Adrenal gland (tissue), 5 donors: Measurements from ENCODE around the gene SLC25A17.
A peak's percentile ranks its signal among the peaks of the same experiment; 100 is the strongest.

Experiments
- POLR2A ChIP-seq, 2 donors: fragments of 450-650 bp; IDR thresholded peaks; one replicate each; pipeline ENCODE4 v1.6.1; 2017; ENCODE audit warnings: antibody characterized with exemption in 2 of 2, mild to moderate bottlenecking in 2 of 2, moderate library complexity in 1 of 2
- TF ChIP-seq, protein P1 (sequence below), 6 experiments: fragments of 450-650 bp in 4 of 6; fragments of 200-600 bp in 2 of 6; sonication (generic) in 1 of 6; IDR thresholded peaks; 1 replicate in 5 of 6; 2 replicates in 1 of 6; pipeline versions ENCODE4 v1.5.1 to v1.8.0; 2016 to 2021; ENCODE audit warnings: antibody characterized with exemption in 6 of 6, mild to moderate bottlenecking in 2 of 6, moderate library complexity in 1 of 6
- donor health status: DM: no; HTN: no; CAD: no.

- TF ChIP-seq, protein P1, sequence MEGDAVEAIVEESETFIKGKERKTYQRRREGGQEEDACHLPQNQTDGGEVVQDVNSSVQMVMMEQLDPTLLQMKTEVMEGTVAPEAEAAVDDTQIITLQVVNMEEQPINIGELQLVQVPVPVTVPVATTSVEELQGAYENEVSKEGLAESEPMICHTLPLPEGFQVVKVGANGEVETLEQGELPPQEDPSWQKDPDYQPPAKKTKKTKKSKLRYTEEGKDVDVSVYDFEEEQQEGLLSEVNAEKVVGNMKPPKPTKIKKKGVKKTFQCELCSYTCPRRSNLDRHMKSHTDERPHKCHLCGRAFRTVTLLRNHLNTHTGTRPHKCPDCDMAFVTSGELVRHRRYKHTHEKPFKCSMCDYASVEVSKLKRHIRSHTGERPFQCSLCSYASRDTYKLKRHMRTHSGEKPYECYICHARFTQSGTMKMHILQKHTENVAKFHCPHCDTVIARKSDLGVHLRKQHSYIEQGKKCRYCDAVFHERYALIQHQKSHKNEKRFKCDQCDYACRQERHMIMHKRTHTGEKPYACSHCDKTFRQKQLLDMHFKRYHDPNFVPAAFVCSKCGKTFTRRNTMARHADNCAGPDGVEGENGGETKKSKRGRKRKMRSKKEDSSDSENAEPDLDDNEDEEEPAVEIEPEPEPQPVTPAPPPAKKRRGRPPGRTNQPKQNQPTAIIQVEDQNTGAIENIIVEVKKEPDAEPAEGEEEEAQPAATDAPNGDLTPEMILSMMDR (IDR thresholded peaks at IDR 0.05), result peak in 4 of 6 experiments; percentile 14 to 35 (median 24)
- no peak for TF ChIP-seq POLR2A (IDR thresholded peaks at IDR 0.05)
These were observed 92.6 kb downstream of the SLC25A17 start for GRCh38 chr22:40726514-40726913.
